Loucy (cell line): ENCODE measurements around the gene PLXNA4.

Source experiments
- CTCF ChIP-seq: fragments of 200-600 bp; sonication (generic); conservative IDR thresholded peaks from 2 replicates; pipeline ENCODE4 v1.5.1; 2014; ENCODE audit warnings: mild to moderate bottlenecking, antibody characterized with exemption, low read length
- EZH2phosphoT487 ChIP-seq: fragments of 200-600 bp; IDR thresholded peaks from 2 replicates; pipeline ENCODE4 v1.6.1; 2018; ENCODE audit warnings: antibody characterized with exemption, mild to moderate bottlenecking, moderate library complexity, borderline replicate concordance

- TF ChIP-seq CTCF: no peak
- TF ChIP-seq EZH2phosphoT487: no peak
Measured at GRCh38 chr7:132414857-132415256, 161.4 kb downstream of the PLXNA4 start.
